Peyer's patch (tissue), 4 donors: Measurements from ENCODE around the gene SF3A2. TPM values are rescaled to one million over a fixed set of nuclear protein-coding genes. Genes with fewer than 3 reads are reported as not detected.

Source experiments
- DNase-seq, 3 donors: peaks; one replicate each; pipeline ENCODE4 v3.0.0-alpha.2; 2017 to 2019
- H3K27ac ChIP-seq, 4 donors: fragments of 200-600 bp; sonication (generic); one replicate each; pipeline ENCODE4 v1.5.1; 2016 to 2019
- H3K27me3 ChIP-seq, 2 donors: fragments of 200-600 bp; sonication (generic); one replicate each; pipeline ENCODE4 v1.5.1; 2019
- H3K36me3 ChIP-seq, 3 donors: fragments of 200-600 bp; sonication (generic); one replicate each; pipeline ENCODE4 v1.5.1; 2016 to 2019
- H3K4me1 ChIP-seq, 4 donors: fragments of 200-600 bp; sonication (generic); one replicate each; pipeline ENCODE4 v1.5.1; 2016 to 2019
- H3K4me3 ChIP-seq, 4 donors: fragments of 200-600 bp; sonication (generic); 1 replicate in 3 of 4; 2 replicates in 1 of 4; pipeline ENCODE4 v1.5.1; 2016 to 2019; ENCODE audit warnings: mild to moderate bottlenecking in 1 of 4
- H3K9me3 ChIP-seq, 4 donors: fragments of 200-600 bp; sonication (generic); one replicate each; pipeline ENCODE4 v1.5.1; 2016 to 2019; ENCODE audit warnings: mild to moderate bottlenecking in 1 of 4
- POLR2A ChIP-seq, 2 donors: fragments of 450-650 bp; IDR thresholded peaks; one replicate each; pipeline ENCODE4 v1.5.1; 2017; ENCODE audit warnings: antibody characterized with exemption in 2 of 2, mild to moderate bottlenecking in 2 of 2, moderate library complexity in 2 of 2
- small RNA-seq, 2 donors: library from RNA; depleted of rRNA; stranded (forward); fragments of <200 nt; gene quantifications; one replicate each; pipeline ENCODE3, GENCODE V24; 2016
- total RNA-seq, 4 donors: library from RNA; depleted of rRNA; stranded (reverse); fragments of >200 nt; gene quantifications; one replicate each; pipeline ENCODE4 v1.1.0, GENCODE V29; 2016
- TF ChIP-seq, protein P1 (sequence below), 6 experiments: fragments of 450-650 bp in 4 of 6; fragments of 200-600 bp in 2 of 6; sonication (generic) in 1 of 6; IDR thresholded peaks; one replicate each; pipeline ENCODE4 v1.5.1; 2017 to 2019; ENCODE audit warnings: antibody characterized with exemption in 6 of 6, mild to moderate bottlenecking in 3 of 6, moderate library complexity in 1 of 6

Gene SF3A2
- total RNA-seq, 4 donors from 2014 or later, result 38.7 to 133 (median 72.3) TPM

GRCh38 chr19:2296141-2296540, 59.5 kb downstream of the SF3A2 start:
- TF ChIP-seq, protein P1, sequence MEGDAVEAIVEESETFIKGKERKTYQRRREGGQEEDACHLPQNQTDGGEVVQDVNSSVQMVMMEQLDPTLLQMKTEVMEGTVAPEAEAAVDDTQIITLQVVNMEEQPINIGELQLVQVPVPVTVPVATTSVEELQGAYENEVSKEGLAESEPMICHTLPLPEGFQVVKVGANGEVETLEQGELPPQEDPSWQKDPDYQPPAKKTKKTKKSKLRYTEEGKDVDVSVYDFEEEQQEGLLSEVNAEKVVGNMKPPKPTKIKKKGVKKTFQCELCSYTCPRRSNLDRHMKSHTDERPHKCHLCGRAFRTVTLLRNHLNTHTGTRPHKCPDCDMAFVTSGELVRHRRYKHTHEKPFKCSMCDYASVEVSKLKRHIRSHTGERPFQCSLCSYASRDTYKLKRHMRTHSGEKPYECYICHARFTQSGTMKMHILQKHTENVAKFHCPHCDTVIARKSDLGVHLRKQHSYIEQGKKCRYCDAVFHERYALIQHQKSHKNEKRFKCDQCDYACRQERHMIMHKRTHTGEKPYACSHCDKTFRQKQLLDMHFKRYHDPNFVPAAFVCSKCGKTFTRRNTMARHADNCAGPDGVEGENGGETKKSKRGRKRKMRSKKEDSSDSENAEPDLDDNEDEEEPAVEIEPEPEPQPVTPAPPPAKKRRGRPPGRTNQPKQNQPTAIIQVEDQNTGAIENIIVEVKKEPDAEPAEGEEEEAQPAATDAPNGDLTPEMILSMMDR (IDR thresholded peaks at IDR 0.05), result no peak
- TF ChIP-seq POLR2A (IDR thresholded peaks at IDR 0.05), result no peak
- Histone ChIP-seq H3K36me3 (no peaks in the 10 kb centered on the region), H3K27me3 (peaks cover 0 to 6% of the 10 kb centered on the region in 2 donors), H3K4me1 (peaks cover 0 to 21% (median 10%) of the 10 kb centered on the region in 4 donors), H3K9me3 (peaks cover 0 to 3% (median 0%) of the 10 kb centered on the region in 4 donors), H3K4me3 (no peak overlapping the region), H3K27ac (no peak overlapping the region)
- DNase-seq, result no peak

Small RNAs within 50 kb of the gene (small RNA-seq; reads per million reads assigned to genes)
- gene MIR1227, result 0.23 to 0.64 reads per million in 2 donors

Other genes with a start within 250 kb of the SF3A2 start
- 100 to 1,000 TPM in 1 of 4 donors, 10 to 100 TPM in 3; 57.8 to 114 (median 76.0) TPM for gene BTBD2, start 221.1 kb upstream of the SF3A2 start, total RNA-seq
- 100 to 1,000 TPM; 119 to 253 (median 192) TPM for gene MKNK2, start 185.6 kb upstream of the SF3A2 start, total RNA-seq
- gene MOB3A, start 140.5 kb upstream of the SF3A2 start, total RNA-seq, result 10 to 100 TPM; 32.6 to 55.3 (median 35.1) TPM
- gene IZUMO4, start 139.9 kb upstream of the SF3A2 start, total RNA-seq, result 1 to 10 TPM; 1.3 to 9.9 (median 3.8) TPM
- 100 to 1,000 TPM; 104 to 136 (median 122) TPM for gene AP3D1, start 85.3 kb upstream of the SF3A2 start, total RNA-seq
- 100 to 1,000 TPM in 1 of 4 donors, 10 to 100 TPM in 3; 67.8 to 167 (median 74.0) TPM for gene DOT1L, start 72.9 kb upstream of the SF3A2 start, total RNA-seq
- gene PLEKHJ1, start 495 bp upstream of the SF3A2 start, total RNA-seq, result 100 to 1,000 TPM; 156 to 298 (median 227) TPM
- gene AMH, start 12.5 kb downstream of the SF3A2 start, total RNA-seq, result 1 to 10 TPM in 2 of 4 donors, under 1 TPM in 1, not detected in 1; 0.95 to 4.7 (median 1.6) TPM
- not detected for gene JSRP1, start 19.6 kb downstream of the SF3A2 start, total RNA-seq
- gene PEAK3, start 45.4 kb downstream of the SF3A2 start, total RNA-seq, result 1 to 10 TPM; 1.2 to 5.8 (median 2.6) TPM
- gene LINGO3, start 71.3 kb downstream of the SF3A2 start, total RNA-seq, result 1 to 10 TPM in 1 of 4 donors, under 1 TPM in 1, not detected in 2; 0.54 to 5.0 TPM
- gene LSM7, start 91.8 kb downstream of the SF3A2 start, total RNA-seq, result 100 to 1,000 TPM in 2 of 4 donors, 10 to 100 TPM in 2; 59.8 to 152 (median 109) TPM
- gene SPPL2B, start 91.9 kb downstream of the SF3A2 start, total RNA-seq, result 100 to 1,000 TPM; 196 to 448 (median 270) TPM
- gene TMPRSS9, start 123.4 kb downstream of the SF3A2 start, total RNA-seq, result 1 to 10 TPM in 1 of 4 donors, under 1 TPM in 2, not detected in 1; 0.54 to 2.5 (median 0.85) TPM
- gene TIMM13, start 190.8 kb downstream of the SF3A2 start, total RNA-seq, result 10 to 100 TPM; 28.1 to 44.4 (median 44.0) TPM
- 10 to 100 TPM; 21.0 to 52.8 (median 21.4) TPM for gene LMNB2, start 220.1 kb downstream of the SF3A2 start, total RNA-seq
- gene GADD45B, start 239.3 kb downstream of the SF3A2 start, total RNA-seq, result 100 to 1,000 TPM in 1 of 4 donors, 10 to 100 TPM in 3; 35.5 to 278 (median 54.9) TPM